Femur (tissue), 1 donor: ENCODE data around the gene SPOCD1.

ENCODE experiments used
- DNase-seq: peaks from one replicate; pipeline ENCODE4 v3.0.0-alpha.2; 2017

SPOCD1 gene

GRCh38 chr1:31786366-31787060 lies 29.3 kb downstream of the SPOCD1 start:
- DNase-seq: peak; percentile 13

GRCh38 chr1:31785947-31786290 lies 29.9 kb downstream of the SPOCD1 start:
- no peak for DNase-seq

- peak; percentile 43 for DNase-seq
Observed at GRCh38 chr1:31785020-31785946, 30.5 kb downstream of the SPOCD1 start.

GRCh38 chr1:31784356-31785019 lies 31.3 kb downstream of the SPOCD1 start:
- DNase-seq: peak; percentile 8

GRCh38 chr1:31783846-31784245 lies 32.0 kb downstream of the SPOCD1 start:
- DNase-seq: peak; percentile 16

- peak; percentile 30 for DNase-seq
Observed at GRCh38 chr1:31782421-31783410, 33.1 kb downstream of the SPOCD1 start.

GRCh38 chr1:31781756-31782371 lies 34.0 kb downstream of the SPOCD1 start:
- peak; percentile 70 for DNase-seq

- peak; percentile 71 for DNase-seq
Observed at GRCh38 chr1:31781138-31781755, 34.6 kb downstream of the SPOCD1 start.

GRCh38 chr1:31780632-31781031 lies 35.2 kb downstream of the SPOCD1 start:
- DNase-seq: no peak

GRCh38 chr1:31779687-31780086 lies 36.1 kb downstream of the SPOCD1 start:
- no peak for DNase-seq

- no peak for DNase-seq
Observed at GRCh38 chr1:31778763-31779488, 36.9 kb downstream of the SPOCD1 start.

GRCh38 chr1:31776516-31776915 lies 39.3 kb downstream of the SPOCD1 start:
- DNase-seq: no peak

- DNase-seq: no peak
Observed at GRCh38 chr1:31776032-31776431, 39.8 kb downstream of the SPOCD1 start.

- DNase-seq: peak; percentile 43
Observed at GRCh38 chr1:31775210-31775999, 40.4 kb downstream of the SPOCD1 start.

GRCh38 chr1:31774495-31774894 lies 41.3 kb downstream of the SPOCD1 start:
- DNase-seq: no peak

GRCh38 chr1:31773861-31774260 lies 42.0 kb downstream of the SPOCD1 start:
- DNase-seq: no peak

- no peak for DNase-seq
Observed at GRCh38 chr1:31772669-31773248, 43.1 kb downstream of the SPOCD1 start.

GRCh38 chr1:31771891-31772668 lies 43.7 kb downstream of the SPOCD1 start:
- no peak for DNase-seq
